GM06990 (cell line): ENCODE results near the gene MYNN.

Experiments used
- DNase-seq: peaks from one replicate; pipeline ENCODE4 v3.0.0-alpha.2; 2011; ENCODE audit not compliant: insufficient read length; ENCODE audit errors: extremely low read depth
- H3K27me3 ChIP-seq: replicated peaks from 2 replicates; pipeline ENCODE4 v1.6.0; 2011; ENCODE audit warnings: low read length; ENCODE audit not compliant: control insufficient read depth, insufficient read depth
- H3K36me3 ChIP-seq: 2 replicates; pipeline ENCODE4 v1.5.1; 2011; ENCODE audit warnings: low read length; ENCODE audit not compliant: control insufficient read depth, insufficient read depth
- H3K4me3 ChIP-seq: replicated peaks from 2 replicates; pipeline ENCODE4 v1.5.1; 2011; ENCODE audit warnings: low read depth, mild to moderate bottlenecking, control low read depth, low read length
- TF ChIP-seq, protein P1 (sequence below): IDR thresholded peaks from 2 replicates; pipeline ENCODE4 v1.5.1; 2011; ENCODE audit warnings: low read length, control low read depth, mild to moderate bottlenecking, inconsistent platforms; ENCODE audit not compliant: insufficient read depth, poor library complexity, severe bottlenecking

Gene MYNN

DNA sequence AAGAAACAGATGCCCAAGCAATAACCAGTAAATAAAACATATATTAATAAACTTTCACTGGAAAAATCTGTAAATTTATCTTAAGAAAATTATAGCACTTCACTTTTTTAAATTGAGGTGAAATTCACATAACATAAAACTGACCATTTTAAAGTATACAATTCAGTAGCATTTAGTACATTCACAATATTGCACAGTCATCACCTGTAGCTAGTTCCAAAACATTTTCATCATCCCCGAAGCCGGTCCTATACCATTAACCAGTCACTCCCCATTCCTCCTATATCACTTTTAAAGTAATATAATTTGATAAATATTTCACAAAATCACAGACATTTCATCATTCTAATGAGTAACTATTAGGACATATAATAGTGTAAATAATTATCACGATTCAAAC is 31.5 kb downstream of the MYNN start:
- no peaks in the 10 kb centered on the region for H3K27me3 ChIP-seq
- H3K36me3 ChIP-seq = no peaks in the 10 kb centered on the region
- DNase-seq = no peak
- TF ChIP-seq, protein P1, sequence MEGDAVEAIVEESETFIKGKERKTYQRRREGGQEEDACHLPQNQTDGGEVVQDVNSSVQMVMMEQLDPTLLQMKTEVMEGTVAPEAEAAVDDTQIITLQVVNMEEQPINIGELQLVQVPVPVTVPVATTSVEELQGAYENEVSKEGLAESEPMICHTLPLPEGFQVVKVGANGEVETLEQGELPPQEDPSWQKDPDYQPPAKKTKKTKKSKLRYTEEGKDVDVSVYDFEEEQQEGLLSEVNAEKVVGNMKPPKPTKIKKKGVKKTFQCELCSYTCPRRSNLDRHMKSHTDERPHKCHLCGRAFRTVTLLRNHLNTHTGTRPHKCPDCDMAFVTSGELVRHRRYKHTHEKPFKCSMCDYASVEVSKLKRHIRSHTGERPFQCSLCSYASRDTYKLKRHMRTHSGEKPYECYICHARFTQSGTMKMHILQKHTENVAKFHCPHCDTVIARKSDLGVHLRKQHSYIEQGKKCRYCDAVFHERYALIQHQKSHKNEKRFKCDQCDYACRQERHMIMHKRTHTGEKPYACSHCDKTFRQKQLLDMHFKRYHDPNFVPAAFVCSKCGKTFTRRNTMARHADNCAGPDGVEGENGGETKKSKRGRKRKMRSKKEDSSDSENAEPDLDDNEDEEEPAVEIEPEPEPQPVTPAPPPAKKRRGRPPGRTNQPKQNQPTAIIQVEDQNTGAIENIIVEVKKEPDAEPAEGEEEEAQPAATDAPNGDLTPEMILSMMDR = no peak
- no peak overlapping the region for H3K4me3 ChIP-seq

DNA sequence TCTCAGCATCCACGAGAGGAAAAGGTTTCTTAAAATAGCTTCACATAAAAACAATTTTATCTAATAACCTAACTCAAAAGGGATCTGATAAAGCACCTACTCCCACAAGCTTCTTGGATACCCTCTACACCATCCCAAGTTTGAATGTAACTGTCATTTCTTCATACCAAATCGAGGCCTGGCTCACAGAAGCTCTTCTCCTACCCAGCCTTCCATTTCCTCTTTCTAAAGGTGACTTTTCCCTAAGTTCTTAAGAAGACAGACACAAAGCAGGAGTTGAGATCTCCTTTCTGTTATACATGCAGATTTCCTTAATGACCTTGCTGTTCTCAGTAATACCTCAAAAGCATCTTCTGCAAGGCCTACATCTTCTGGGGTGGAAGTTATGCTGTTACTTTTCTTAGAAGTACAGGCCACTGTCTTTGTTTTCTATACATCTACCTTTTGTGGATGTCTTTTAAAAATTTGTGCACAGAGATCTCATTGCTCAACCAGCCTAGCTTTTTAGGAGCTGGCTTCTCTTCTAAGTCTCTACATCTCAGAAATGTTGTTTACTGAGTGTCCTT is 36.1 kb downstream of the MYNN start:
- TF ChIP-seq, protein P1 = no peak
- Histone ChIP-seq H3K36me3 (no peaks in the 10 kb centered on the region), H3K4me3 (no peak overlapping the region), H3K27me3 (no peaks in the 10 kb centered on the region)
- DNase-seq = no peak

DNA sequence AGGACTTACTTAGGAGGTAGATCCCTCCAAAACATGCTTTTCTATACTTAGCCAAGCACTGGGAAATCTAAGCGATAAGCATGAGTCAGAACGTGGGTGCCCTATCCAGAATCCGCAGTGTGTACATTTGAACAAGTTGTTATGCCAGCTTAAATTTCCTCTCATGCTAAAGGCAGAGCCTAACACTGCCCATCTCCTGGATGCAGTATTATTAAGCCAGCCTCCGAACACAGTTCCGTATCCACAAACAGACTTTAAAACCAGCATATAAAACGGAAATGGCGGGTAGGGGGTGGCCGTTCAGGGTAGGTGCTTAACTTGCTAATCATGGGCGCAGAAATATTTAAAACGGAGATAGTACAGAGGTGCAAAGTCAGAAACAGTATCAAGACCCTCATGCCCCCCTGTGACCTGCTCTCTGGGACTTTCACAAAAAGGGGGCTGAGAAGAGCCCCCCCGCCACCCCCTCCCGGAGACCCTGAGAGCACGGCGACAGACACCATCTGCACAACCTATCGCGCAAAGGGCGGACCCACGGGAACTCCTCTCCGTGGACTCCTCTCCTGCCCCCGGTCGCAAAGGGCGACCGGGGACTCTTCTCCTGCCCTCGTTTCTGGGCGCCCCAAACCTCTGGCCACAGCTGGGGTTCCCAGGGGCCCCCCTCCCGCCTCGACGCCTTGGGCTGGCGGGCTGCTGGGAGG is 38.6 kb downstream of the MYNN start:
- Histone ChIP-seq H3K4me3 (peak overlapping the region; percentile 66), H3K27me3 (no peaks in the 10 kb centered on the region), H3K36me3 (no peaks in the 10 kb centered on the region)
- TF ChIP-seq, protein P1 = no peak
- no peak for DNase-seq

DNA sequence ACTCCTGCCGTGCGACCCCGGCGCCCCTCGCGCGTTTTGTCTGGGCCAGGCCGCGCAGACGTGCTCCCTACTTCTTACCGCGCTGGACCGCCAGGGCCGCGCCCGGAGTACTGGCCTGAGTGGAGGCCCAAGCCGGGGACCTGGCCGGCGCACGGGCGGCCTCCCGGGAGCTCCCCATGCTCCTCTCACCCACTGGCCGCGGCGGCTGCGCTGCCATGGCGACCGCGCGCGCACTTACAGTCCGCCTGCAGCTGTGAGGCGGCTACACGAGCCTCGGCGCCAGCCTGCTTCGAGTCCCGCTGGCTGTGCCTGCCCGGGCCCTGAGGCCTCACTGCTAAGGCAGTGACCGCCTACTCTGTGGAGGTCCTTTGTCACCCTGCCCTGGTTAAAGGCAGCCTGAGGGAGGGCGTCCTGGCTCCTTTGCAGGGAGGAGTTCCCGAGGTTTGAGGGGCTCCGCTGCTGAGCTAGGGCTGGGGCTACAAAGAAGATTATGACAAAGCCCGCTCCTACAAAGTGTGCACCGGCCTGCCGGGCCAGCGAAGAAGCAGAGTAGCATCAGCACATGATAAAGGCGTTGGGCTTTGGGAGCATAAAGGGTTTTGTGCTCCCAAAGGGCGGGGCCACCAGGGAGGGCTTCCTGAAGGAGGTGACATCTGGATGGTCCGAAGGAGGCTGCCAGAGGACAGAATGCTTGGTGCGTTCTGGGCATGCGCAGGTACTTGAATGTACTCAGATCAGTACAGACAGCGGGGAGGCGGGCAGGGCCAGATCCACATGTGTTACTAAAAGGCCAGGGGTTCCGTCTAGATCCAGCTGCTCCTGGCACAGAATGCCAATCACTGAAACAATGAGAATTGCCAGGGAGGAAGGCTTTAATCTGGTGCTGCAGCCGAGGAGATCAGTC is 39.4 kb downstream of the MYNN start, which contains the start of the genes LRRC34 and LRRIQ4:
Gene LRRC34, minus strand, starts transcription at position 573 of the 904 bp plus-strand sequence. Its CDS starts 356 bp downstream, at position 217.
Gene LRRIQ4, plus strand, starts transcription at position 539 of the 904 bp plus-strand sequence. CDS start 9,052 bp downstream, outside the sequence.
- H3K36me3 ChIP-seq = no peaks in the 10 kb centered on the region
- TF ChIP-seq, protein P1 = no peak
- no peaks in the 10 kb centered on the region for H3K27me3 ChIP-seq
- peak within 1 kb of the TSS; percentile 66 for H3K4me3 ChIP-seq
- peak; percentile 85 for DNase-seq

DNA sequence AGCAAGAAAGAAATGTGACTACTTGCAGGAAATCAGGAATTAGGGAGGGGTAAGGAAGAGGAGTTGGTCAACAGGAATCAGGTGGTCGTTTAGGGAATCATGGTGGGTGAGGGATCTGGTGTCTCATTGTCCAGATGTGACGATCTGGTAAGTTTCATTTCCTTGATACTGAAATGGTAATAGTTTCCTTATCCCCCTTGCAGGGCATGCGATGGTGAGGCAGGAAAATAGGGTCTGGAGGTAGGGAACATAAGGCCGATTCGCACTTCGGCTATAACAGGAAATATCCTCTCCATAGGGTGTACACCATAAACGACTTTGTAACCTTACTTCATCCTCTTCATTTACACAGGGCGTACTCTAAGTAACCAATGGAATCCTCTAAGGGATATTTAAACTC is 40.1 kb downstream of the MYNN start:
- H3K4me3 ChIP-seq = peak overlapping the region; percentile 66
- TF ChIP-seq, protein P1 = no peak
- H3K36me3 ChIP-seq = no peaks in the 10 kb centered on the region
- no peaks in the 10 kb centered on the region for H3K27me3 ChIP-seq
- DNase-seq = no peak
